ENCODE results near the gene PSMD2.
A peak's percentile ranks its signal among the peaks of the same experiment; 100 is the strongest.

PSMD2 gene

DNA sequence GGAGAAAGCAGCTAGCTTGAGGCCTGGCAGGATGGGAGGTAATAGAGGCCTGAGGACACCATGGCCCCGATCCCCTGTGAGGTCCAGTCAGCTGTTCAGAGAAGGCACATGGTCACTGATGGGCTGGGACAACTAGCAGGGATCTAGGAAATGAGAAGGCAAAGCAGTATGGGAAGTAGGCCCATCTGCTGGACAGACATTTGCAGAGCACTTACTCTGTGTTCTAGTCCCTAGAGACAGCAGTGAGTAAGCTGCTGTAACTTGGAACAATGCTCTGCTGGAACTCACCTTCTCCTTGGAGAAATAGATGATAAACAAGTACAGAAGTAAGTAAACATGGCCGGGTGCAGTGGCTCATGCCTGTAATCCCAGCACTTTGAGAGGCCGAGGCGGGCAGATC lies 16.1 kb upstream of the PSMD2 start:
- no peak for DNase-seq (ENCODE audit: low read depth, low spot score)

GRCh38 chr3:184283681-184284080 lies 15.4 kb upstream of the PSMD2 start:
- no peak for DNase-seq (ENCODE audit: low read depth, low spot score)

- no peak for DNase-seq (ENCODE audit: low read depth, low spot score)
These were observed 14.3 kb upstream of the PSMD2 start for GRCh38 chr3:184284696-184285095.

GRCh38 chr3:184289426-184289938 lies 9.6 kb upstream of the PSMD2 start:
- DNase-seq (ENCODE audit: low read depth, low spot score): peak; percentile 52

DNA sequence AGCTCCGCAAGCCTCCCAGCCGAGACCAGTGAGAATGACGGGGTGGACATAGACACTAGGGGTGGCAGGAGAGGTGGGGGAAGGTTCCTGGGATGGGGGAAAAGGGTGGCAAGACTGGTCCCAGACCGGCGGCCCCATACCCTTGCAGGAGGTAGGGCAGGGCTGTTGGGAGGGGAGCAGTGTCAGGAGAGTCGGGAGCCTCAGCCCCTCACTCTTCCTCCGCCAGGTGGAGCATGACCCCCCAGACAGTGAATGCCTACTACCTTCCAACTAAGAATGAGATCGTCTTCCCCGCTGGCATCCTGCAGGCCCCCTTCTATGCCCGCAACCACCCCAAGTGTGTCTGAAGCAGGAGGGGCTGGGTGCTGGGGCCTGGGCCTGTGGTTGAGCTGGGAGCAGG lies 8.7 kb upstream of the PSMD2 start:
- no peak for DNase-seq (ENCODE audit: low read depth, low spot score)

DNA sequence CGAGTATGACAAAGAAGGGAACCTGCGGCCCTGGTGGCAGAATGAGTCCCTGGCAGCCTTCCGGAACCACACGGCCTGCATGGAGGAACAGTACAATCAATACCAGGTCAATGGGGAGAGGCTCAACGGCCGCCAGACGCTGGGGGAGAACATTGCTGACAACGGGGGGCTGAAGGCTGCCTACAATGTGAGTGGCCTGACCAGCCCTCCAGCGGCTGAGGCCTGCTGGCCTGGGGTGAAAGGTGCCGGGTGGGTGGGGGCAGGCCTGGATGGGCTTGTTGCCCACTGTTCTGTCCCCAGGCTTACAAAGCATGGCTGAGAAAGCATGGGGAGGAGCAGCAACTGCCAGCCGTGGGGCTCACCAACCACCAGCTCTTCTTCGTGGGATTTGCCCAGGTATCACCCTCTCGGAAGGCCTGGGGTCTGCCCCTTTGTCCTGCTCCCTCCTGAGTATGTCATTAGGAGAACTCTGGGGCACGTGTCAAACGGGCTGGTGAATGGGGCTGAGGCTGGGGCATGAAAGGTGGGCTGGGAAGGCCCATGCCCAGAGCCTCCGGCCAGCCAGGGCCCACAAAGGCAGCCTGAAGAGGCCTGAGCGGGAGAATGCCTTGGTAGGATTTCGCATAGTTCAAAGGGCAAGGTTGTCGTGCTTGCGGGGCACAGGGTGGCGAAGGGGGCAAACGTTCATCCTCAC lies 7.8 kb upstream of the PSMD2 start:
- DNase-seq (ENCODE audit: low read depth, low spot score): no peak

GRCh38 chr3:184291738-184292445 lies 7.1 kb upstream of the PSMD2 start:
- no peak for DNase-seq (ENCODE audit: low read depth, low spot score)

DNA sequence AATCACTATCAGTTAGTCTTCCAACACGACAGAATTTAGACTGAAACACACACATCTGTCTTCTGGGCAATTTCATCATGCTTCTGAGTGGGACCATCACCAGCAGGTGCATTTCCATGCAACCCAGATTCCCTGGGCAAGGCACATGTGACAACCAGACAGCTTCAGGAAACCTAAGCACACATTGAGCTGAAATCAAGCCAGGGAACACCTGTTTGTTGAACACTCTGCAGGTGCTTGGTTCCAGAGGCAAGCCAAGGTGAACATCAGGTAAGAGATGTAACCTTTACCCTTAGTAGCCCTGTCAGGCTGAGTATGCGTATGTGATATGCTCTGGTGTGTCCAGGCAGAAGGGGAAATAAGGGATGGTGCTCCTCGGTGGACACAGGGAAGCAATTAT lies 3.3 kb upstream of the PSMD2 start:
- no peak for DNase-seq (ENCODE audit: low read depth, low spot score)

DNA sequence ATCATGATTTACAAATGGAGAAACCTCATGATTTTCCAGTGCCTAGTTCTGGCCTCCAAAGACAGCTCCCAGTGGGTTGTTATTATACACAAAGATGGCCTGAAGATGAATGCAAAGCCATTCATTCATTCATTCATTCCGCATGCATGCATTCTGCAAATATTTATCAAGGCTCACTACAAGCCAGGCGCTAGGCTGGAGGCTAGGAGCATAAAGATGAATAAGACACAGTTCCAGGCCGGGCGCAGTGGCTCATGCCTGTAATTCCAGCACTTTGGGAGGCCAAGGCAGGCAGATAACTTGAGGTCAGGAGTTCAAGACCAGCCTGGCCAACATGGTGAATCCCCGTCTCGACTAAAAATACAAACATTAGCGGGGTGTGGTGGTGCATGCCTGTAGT lies 2.4 kb upstream of the PSMD2 start:
- DNase-seq (ENCODE audit: low read depth, low spot score): no peak

DNA sequence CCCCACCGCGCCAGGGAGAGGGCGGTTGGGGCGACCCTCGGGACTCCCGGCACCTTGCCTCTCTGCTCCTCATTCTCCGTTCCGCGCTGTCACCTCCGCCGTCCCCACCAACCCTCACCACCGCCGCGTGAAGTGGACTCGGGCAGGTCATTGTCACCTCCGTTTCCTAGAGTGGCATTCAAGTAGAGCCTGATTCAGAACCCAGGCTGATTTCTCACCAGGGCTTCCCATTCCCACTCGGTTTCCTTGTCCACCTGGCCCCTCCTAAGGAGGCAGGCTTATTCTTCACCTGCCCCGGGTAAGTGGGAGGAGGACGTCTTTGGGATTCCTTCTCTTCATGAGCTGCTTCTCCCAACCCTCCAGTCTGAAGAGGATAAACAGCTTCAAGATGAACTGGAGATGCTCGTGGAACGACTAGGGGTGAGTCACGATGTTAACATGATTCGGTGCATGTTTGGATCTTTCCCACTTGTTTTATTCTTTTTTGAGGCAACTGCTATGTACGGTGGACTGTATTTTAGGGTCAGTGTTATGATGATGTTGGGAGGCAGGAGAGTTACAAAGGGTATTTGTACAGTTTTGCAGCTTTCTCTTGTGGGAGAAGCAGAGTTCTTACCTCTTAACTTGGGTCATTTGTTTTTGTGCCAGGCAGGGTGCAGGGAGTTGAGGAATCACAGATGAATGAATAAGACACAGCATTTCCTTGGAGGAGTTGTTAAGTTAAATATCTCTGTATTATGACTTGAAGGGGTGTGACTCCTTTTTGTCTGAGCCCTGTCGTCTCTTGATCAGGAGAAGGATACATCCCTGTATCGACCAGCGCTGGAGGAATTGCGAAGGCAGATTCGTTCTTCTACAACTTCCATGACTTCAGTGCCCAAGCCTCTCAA lies 692 bp downstream of the PSMD2 start:
- no peak for DNase-seq (ENCODE audit: low read depth, low spot score)

DNA sequence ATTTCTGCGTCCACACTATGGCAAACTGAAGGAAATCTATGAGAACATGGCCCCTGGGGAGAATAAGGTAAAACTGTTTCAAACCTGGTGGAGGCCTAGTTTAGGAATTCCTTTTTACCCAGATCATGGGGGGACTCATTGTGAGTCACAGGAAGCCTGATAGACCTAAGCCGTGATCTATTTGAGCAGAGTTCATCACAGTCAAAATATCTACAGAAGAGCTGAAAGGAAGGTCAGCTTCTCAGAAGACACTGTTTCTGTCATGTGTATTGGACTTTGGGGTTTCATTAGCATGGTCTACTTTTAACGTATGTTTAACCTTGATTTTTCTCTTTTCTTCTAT lies 1.3 kb downstream of the PSMD2 start:
- DNase-seq (ENCODE audit: low read depth, low spot score): no peak

- no peak for DNase-seq (ENCODE audit: low read depth, low spot score)
These were observed 6.5 kb downstream of the PSMD2 start for GRCh38 chr3:184305577-184305976.

- no peak for DNase-seq (ENCODE audit: low read depth, low spot score)
These were observed 7.4 kb downstream of the PSMD2 start for GRCh38 chr3:184306341-184306972.

GRCh38 chr3:184307915-184308314 lies 8.9 kb downstream of the PSMD2 start:
- no peak for DNase-seq (ENCODE audit: low read depth, low spot score)

GRCh38 chr3:184308744-184309143 lies 9.7 kb downstream of the PSMD2 start:
- no peak for DNase-seq (ENCODE audit: low read depth, low spot score)

- DNase-seq (ENCODE audit: low read depth, low spot score): no peak
These were observed 12.6 kb downstream of the PSMD2 start for GRCh38 chr3:184311633-184312032.

DNA sequence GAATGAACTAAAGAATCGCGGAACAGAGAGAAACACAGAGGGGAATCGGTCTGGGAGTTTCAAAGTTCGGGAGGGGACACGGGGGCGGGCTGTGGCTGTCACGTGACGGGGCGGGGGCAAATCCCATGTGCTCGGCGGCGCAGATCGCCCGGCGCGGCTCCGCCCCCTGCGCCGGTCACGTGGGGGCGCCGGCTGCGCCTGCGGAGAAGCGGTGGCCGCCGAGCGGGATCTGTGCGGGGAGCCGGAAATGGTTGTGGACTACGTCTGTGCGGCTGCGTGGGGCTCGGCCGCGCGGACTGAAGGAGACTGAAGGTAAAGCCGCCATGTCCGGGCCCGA lies 15.3 kb downstream of the PSMD2 start, which contains the start of gene EIF4G1:
EIF4G1 (plus strand) TSS at position 244 of the 337 bp plus-strand sequence. CDS start 1,191 bp downstream, outside the sequence.
- DNase-seq (ENCODE audit: low read depth, low spot score): peak; percentile 86

DNA sequence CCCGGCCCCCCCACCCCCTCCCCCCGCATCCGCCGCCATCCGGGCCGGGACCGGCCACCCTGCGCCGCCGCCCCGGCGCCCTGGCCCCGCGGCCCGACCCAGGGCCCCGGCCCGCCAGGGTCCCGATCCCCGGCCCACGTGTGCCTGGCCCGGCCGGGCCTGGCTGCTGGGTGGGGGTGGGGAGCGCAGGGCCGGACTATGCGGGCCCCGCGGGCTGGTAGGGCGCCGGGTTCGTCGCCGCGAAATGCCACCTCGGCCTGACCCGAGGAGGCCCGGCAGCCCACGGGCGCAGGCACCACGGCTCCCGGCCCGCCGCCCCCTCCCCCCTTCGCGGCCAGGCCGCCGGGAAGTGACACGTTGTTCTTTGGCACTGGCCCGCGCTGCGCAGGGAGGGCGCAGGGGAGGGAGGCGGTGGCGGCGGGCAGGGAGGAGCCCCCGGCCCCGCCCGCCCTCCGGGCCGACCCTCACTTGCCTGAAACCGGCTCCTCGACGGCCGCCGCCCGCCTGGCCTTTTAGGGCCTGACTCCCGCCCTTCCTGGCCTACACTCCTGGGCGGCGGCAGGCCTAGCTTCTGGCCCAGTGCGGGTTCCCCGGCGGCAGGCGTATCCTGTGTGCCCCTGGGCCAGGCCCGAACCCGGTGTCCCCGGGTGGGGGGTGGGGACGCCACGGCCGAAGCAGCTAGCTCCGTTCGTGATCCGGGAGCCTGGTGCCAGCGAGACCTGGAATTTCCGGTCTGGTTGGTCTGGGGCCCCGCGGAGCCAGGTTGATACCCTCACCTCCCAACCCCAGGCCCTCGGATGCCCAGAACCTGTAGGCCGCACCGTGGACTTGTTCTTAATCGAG lies 15.9 kb downstream of the PSMD2 start:
- DNase-seq (ENCODE audit: low read depth, low spot score): peak; percentile 44

GRCh38 chr3:184315543-184315867 lies 16.5 kb downstream of the PSMD2 start:
- no peak for DNase-seq (ENCODE audit: low read depth, low spot score)

DNA sequence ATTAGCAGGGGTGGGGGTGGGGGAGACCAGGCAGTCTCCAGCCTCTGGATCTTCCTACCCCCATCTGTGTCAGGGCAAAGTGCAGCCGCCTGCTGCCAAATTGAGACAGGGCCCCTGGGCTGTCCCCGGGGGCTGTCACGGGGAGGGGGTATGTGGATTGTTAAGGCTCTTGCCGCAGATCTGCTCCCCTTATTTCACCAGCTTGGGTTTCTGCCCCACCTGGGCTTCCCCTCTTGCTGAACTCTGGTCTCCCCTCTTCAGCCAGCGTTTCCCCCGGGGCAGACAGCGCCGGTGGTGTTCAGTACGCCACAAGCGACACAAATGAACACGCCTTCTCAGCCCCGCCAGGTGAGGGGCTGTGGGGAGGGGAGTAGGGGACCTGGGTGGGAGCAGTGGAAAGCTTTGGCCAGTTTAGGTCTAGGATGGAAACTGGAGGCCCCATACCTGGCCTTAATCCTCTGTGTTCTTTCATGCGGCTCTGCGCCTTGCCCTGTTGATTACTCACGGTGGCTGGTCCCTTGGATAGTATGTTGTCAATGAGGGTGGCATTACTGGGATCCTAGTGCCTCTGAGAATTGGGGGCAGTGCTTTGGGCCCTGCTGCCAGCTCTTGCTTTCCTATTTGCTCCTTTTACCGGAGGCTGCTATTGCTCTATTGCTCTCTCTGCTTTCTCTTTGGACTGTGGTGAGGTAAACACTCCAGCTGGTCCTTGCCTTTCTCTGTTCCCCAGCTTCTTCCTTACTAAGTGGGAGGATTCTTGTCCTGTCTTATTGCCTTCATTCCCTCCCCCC lies 17.0 kb downstream of the PSMD2 start:
- no peak for DNase-seq (ENCODE audit: low read depth, low spot score)

Measured in activated naive CD8-positive, alpha-beta T cell treated with anti-CD3 and anti-CD28 coated beads, Interleukin-2, amount 50 U/mL, for 16 hours (primary cell).